ENCODE measurements around the gene FXN.

GRCh38 chr9:69063839-69064238 is 28.3 kb downstream of the FXN start:
- TF ChIP-seq CTCF (IDR thresholded peaks at IDR 0.05 in 2 of 3, conservative IDR thresholded peaks at IDR 0.05 in 1 of 3; ENCODE audit: borderline replicate concordance in 1 of 3, insufficient read depth in 1 of 3, low read depth in 2 of 3, low read length in 2 of 3) = no peak
- TF ChIP-seq RAD21 (IDR thresholded peaks at IDR 0.05; ENCODE audit: low read depth) = no peak
- TF ChIP-seq EZH2phosphoT487 (IDR thresholded peaks at IDR 0.05; ENCODE audit: borderline replicate concordance) = no peak
- no peak for TF ChIP-seq ELF1 (IDR thresholded peaks at IDR 0.05; ENCODE audit: borderline replicate concordance, low read depth)
- TF ChIP-seq EZH2 (IDR thresholded peaks at IDR 0.05) = no peak
- TF ChIP-seq CEBPB (IDR thresholded peaks at IDR 0.05; ENCODE audit: low read depth) = no peak
- no peak for TF ChIP-seq POLR2A (IDR thresholded peaks at IDR 0.05; ENCODE audit: borderline replicate concordance, extremely low read depth, insufficient read depth, insufficient read length)

Data from HCT116 (cell line).